22Rv1 (cell line): ENCODE data around the gene CDKAL1.

Experiments used
- H3K27ac ChIP-seq: fragments of 450-650 bp; 2 replicates; pipeline ENCODE4 v1.5.1; 2017
- ZFX ChIP-seq: fragments of 450-650 bp; IDR thresholded peaks from 2 replicates; pipeline ENCODE4 v1.6.1; 2017; ENCODE audit warnings: antibody characterized with exemption, borderline replicate concordance
- TF ChIP-seq, protein P1 (sequence below): fragments of 450-650 bp; IDR thresholded peaks from 2 replicates; pipeline ENCODE4 v1.5.1; 2017; ENCODE audit warnings: mild to moderate bottlenecking

CDKAL1 gene

DNA sequence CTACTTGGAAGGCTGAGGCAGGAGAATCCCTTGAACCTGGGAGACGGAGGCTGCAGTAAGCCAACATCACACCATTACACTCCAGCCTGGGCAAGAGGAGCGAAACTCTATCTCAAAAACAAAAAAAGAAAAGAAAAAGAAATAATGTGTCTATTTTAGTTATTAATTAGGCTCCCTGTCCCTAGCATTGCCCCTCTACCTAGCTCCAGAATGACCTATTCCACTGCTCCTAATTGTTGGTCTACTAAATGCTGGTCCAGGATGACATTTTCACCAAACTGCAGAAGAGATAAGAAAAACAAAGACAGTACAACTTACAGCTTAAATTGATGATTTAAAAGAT lies 629.6 kb downstream of the CDKAL1 start:
- TF ChIP-seq ZFX: no peak
- TF ChIP-seq, protein P1, sequence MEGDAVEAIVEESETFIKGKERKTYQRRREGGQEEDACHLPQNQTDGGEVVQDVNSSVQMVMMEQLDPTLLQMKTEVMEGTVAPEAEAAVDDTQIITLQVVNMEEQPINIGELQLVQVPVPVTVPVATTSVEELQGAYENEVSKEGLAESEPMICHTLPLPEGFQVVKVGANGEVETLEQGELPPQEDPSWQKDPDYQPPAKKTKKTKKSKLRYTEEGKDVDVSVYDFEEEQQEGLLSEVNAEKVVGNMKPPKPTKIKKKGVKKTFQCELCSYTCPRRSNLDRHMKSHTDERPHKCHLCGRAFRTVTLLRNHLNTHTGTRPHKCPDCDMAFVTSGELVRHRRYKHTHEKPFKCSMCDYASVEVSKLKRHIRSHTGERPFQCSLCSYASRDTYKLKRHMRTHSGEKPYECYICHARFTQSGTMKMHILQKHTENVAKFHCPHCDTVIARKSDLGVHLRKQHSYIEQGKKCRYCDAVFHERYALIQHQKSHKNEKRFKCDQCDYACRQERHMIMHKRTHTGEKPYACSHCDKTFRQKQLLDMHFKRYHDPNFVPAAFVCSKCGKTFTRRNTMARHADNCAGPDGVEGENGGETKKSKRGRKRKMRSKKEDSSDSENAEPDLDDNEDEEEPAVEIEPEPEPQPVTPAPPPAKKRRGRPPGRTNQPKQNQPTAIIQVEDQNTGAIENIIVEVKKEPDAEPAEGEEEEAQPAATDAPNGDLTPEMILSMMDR: no peak
- no peak overlapping the region for H3K27ac ChIP-seq

DNA sequence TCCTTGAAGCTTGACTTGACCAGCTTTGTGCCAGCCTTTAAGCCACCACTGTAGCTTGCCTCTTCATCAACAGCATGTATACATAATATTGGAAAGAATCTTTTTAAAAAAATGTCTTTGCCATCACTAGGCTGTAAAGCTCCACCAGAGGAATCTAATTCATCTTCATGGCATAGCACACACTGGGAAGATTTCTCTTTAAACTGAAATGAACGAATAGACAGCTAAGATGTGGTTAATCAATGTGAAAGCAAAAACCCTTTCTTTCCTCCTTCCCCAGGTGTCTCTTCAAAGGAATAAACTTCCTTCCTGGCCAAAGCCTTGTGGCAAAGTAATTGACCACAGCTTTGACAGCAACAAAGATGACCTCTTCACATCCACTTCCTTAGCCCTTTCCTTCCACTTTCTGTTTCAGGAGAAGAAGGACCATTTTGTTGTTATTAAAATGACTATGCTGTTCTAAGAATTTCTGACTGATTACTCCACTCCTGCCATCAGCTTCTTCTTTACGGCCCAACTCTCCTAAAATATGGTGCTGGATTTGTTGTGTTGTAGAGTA lies 630.6 kb downstream of the CDKAL1 start:
- no peak for TF ChIP-seq ZFX
- TF ChIP-seq, protein P1: no peak
- no peak overlapping the region for H3K27ac ChIP-seq

DNA sequence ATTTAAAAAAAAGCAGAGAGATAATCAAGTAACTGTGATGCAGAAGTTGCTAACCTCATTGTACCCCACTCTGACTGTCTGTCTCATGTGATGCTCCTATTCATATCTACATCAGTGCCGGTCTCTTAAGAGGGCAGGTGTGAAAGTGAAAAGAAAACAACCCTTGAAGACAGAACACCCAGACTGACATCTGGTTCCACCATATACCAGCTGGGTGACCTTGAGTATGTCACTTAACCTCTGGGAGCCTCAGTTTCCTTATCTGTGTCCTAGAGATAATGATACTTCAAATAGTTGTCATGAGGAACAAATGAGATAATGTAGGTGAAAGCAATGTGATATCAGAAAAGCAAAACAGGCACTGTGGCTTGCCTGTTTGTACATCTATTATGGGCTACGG lies 632.5 kb downstream of the CDKAL1 start:
- H3K27ac ChIP-seq: no peak overlapping the region
- TF ChIP-seq, protein P1: no peak
- TF ChIP-seq ZFX: no peak

- H3K27ac ChIP-seq: no peak overlapping the region
- TF ChIP-seq ZFX: no peak
- TF ChIP-seq, protein P1: no peak
These were observed 633.5 kb downstream of the CDKAL1 start for GRCh38 chr6:21167790-21168189.

DNA sequence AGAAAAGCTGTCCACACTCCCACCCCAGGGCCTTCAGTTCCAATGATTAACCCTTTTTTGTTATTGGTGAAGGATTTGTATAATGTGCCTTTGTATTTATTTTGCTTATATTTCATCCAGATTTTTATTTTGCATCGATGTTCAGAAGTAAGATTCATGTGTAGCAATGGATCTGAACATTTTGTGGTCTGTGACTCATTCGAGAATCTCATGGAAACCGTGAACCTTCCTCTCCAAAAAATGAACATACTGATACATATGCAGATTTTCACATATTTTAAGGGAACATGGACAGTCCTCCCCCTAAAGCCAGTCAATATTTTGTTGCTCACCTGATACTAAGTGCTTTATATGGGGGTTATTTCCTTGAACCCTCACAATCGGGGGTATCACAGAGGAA lies 637.5 kb downstream of the CDKAL1 start:
- no peak for TF ChIP-seq ZFX
- TF ChIP-seq, protein P1: no peak
- no peak overlapping the region for H3K27ac ChIP-seq

- TF ChIP-seq ZFX: no peak
- H3K27ac ChIP-seq: no peak overlapping the region
These were observed 638.8 kb downstream of the CDKAL1 start for GRCh38 chr6:21173031-21173430.

- TF ChIP-seq, protein P1: no peak
- TF ChIP-seq ZFX: no peak
These were observed 639.4 kb downstream of the CDKAL1 start for GRCh38 chr6:21173678-21174077.

GRCh38 chr6:21176197-21176596 lies 641.9 kb downstream of the CDKAL1 start:
- no peak for TF ChIP-seq ZFX
- TF ChIP-seq, protein P1: no peak
- no peak overlapping the region for H3K27ac ChIP-seq

More at GRCh38 chr6:21173678-21174077, 639.4 kb downstream of the CDKAL1 start:
- H3K27ac ChIP-seq: no peak overlapping the region
